Ishikawa (cell line): ENCODE results near the gene TIMM8A.

ENCODE experiments used
- EGR1 ChIP-seq: IDR thresholded peaks from 2 replicates; pipeline ENCODE4 v1.6.1; 2012
- RAD21 ChIP-seq: IDR thresholded peaks from 2 replicates; pipeline ENCODE4 v1.6.1; 2012; ENCODE audit warnings: low read depth
- TAF1 ChIP-seq: IDR thresholded peaks from 2 replicates; pipeline ENCODE4 v1.6.1; 2012; ENCODE audit warnings: low read depth, mild to moderate bottlenecking
- YY1 ChIP-seq: IDR thresholded peaks from 2 replicates; pipeline ENCODE4 v1.6.1; 2012; ENCODE audit warnings: low read depth
- TF ChIP-seq, protein P1 (sequence below): IDR thresholded peaks from 2 replicates; pipeline ENCODE4 v1.6.1; 2012

DNA sequence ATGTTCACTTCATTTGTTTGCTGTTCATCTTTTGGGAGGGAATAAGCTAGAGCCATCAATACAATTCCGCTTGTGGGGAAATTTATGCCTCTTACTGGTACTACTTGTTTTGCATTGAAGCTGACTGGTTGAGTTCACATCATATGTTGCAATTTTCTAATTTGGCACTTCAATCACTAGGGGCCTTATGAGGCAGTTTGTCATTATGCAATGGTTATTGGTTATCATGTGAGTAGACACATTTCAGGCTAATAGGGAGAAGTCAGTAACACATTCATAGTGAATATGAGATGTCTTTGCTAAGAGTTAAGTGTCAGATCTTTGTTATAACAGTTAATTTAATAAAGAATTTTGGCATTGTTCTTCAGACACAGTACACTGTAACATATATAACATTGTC, 47.2 kb upstream of the TIMM8A start:
- TF ChIP-seq YY1 (no peak), TAF1 (no peak), EGR1 (no peak), RAD21 (no peak)
- TF ChIP-seq, protein P1, sequence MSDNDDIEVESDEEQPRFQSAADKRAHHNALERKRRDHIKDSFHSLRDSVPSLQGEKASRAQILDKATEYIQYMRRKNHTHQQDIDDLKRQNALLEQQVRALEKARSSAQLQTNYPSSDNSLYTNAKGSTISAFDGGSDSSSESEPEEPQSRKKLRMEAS = no peak
